ENCODE data around the gene FAM83C.
"Not testable (repeated sequence)": the region's sequence is repeated elsewhere in the genome, so short reads cannot be mapped to it uniquely, and the experiment has no call there.

The FAM83C gene

GRCh38 chr20:35253010-35253409, 39.2 kb downstream of the FAM83C start:
- DNase-seq (ENCODE audit: low spot score): no peak
- in situ Hi-C loops (cut with MboI; ENCODE audit: low sequenced_read_pairs, unreplicated experiment): no loop called here
- TF ChIP-seq CTCF (IDR thresholded peaks at IDR 0.05; ENCODE audit: borderline replicate concordance, control extremely low read depth, extremely low read depth, insufficient read depth, missing control alignments): no peak

- DNase-seq (ENCODE audit: low spot score); in situ Hi-C loops (cut with MboI; ENCODE audit: low sequenced_read_pairs, unreplicated experiment): not testable (repeated sequence)
Observed at GRCh38 chr20:35252598-35252997, 39.6 kb downstream of the FAM83C start.

GRCh38 chr20:35252037-35252461, 40.2 kb downstream of the FAM83C start:
- DNase-seq (ENCODE audit: low spot score): no peak
- TF ChIP-seq CTCF (IDR thresholded peaks at IDR 0.05; ENCODE audit: borderline replicate concordance, control extremely low read depth, extremely low read depth, insufficient read depth, missing control alignments): no peak
- in situ Hi-C loops (cut with MboI; ENCODE audit: low sequenced_read_pairs, unreplicated experiment): no loop called here

GRCh38 chr20:35251613-35251940, 40.6 kb downstream of the FAM83C start:
- no peak for TF ChIP-seq CTCF (IDR thresholded peaks at IDR 0.05; ENCODE audit: borderline replicate concordance, control extremely low read depth, extremely low read depth, insufficient read depth, missing control alignments)
- in situ Hi-C loops (cut with MboI; ENCODE audit: low sequenced_read_pairs, unreplicated experiment): no loop called here
- DNase-seq (ENCODE audit: low spot score): no peak

- in situ Hi-C loops (cut with MboI; ENCODE audit: low sequenced_read_pairs, unreplicated experiment): no loop called here
- DNase-seq (ENCODE audit: low spot score): no peak
- TF ChIP-seq CTCF (IDR thresholded peaks at IDR 0.05; ENCODE audit: borderline replicate concordance, control extremely low read depth, extremely low read depth, insufficient read depth, missing control alignments): no peak
Observed at GRCh38 chr20:35248641-35249475, 43.4 kb downstream of the FAM83C start.

GRCh38 chr20:35246723-35247122, 45.5 kb downstream of the FAM83C start:
- no peak for TF ChIP-seq CTCF (IDR thresholded peaks at IDR 0.05; ENCODE audit: borderline replicate concordance, control extremely low read depth, extremely low read depth, insufficient read depth, missing control alignments)
- in situ Hi-C loops (cut with MboI; ENCODE audit: low sequenced_read_pairs, unreplicated experiment): no loop called here

GRCh38 chr20:35243986-35244385, 48.2 kb downstream of the FAM83C start:
- DNase-seq (ENCODE audit: low spot score): no peak
- TF ChIP-seq CTCF (IDR thresholded peaks at IDR 0.05; ENCODE audit: borderline replicate concordance, control extremely low read depth, extremely low read depth, insufficient read depth, missing control alignments): no peak
- in situ Hi-C loops (cut with MboI; ENCODE audit: low sequenced_read_pairs, unreplicated experiment): no loop called here

More at GRCh38 chr20:35246723-35247122, 45.5 kb downstream of the FAM83C start:
- no peak for DNase-seq (ENCODE audit: low spot score)

Data from GM13976 (cell line).